Parathyroid adenoma (tissue), 2 donors: ENCODE results near the gene KCNQ1OT1.

Experiments used
- H2AFZ ChIP-seq: fragments of 300-600 bp; sonication (generic); one replicate; pipeline ENCODE4 v1.7.0; 2017; ENCODE audit warnings: antibody characterized with exemption, mild to moderate bottlenecking
- H3K27ac ChIP-seq: fragments of 300-600 bp; sonication (generic); one replicate; pipeline ENCODE4 v1.7.0; 2017
- H3K27me3 ChIP-seq: fragments of 300-600 bp; sonication (generic); one replicate; pipeline ENCODE4 v1.7.0; 2017; ENCODE audit warnings: low read length; ENCODE audit not compliant: control insufficient read depth, insufficient read depth
- H3K36me3 ChIP-seq: fragments of 300-600 bp; sonication (generic); one replicate; pipeline ENCODE4 v1.7.0; 2017; ENCODE audit warnings: low read length; ENCODE audit not compliant: control insufficient read depth, insufficient read depth
- H3K4me1 ChIP-seq: fragments of 300-600 bp; sonication (generic); one replicate; pipeline ENCODE4 v1.7.0; 2017; ENCODE audit warnings: control low read depth
- H3K4me2 ChIP-seq: fragments of 300-600 bp; sonication (generic); one replicate; pipeline ENCODE4 v1.7.0; 2017; ENCODE audit warnings: low read length
- H3K4me3 ChIP-seq: fragments of 300-600 bp; sonication (generic); one replicate; pipeline ENCODE4 v1.7.0; 2017; ENCODE audit warnings: low read depth, low read length
- H3K79me2 ChIP-seq: fragments of 300-600 bp; sonication (generic); one replicate; pipeline ENCODE4 v1.7.0; 2017; ENCODE audit warnings: control low read depth
- H3K9ac ChIP-seq: fragments of 300-600 bp; sonication (generic); one replicate; pipeline ENCODE4 v1.7.0; 2017; ENCODE audit warnings: mild to moderate bottlenecking
- H3K9me3 ChIP-seq: fragments of 300-600 bp; sonication (generic); one replicate; pipeline ENCODE4 v1.7.0; 2017; ENCODE audit warnings: low read length; ENCODE audit not compliant: control insufficient read depth
- TF ChIP-seq, protein P1 (sequence below): fragments of 300-600 bp; sonication (generic); IDR thresholded peaks from one replicate; pipeline ENCODE4 v1.7.0; 2017; ENCODE audit warnings: antibody characterized with exemption, mild to moderate bottlenecking
- donor health status: primary hyperparathyroidism.

The KCNQ1OT1 gene

GRCh38 chr11:2630679-2631078 is 69.1 kb downstream of the KCNQ1OT1 start:
- Histone ChIP-seq H2AFZ (no peak overlapping the region), H3K4me2 (no peak overlapping the region), H3K79me2 (no peaks in the 10 kb centered on the region), H3K27me3 (no peaks in the 10 kb centered on the region), H3K9me3 (no peaks in the 10 kb centered on the region), H3K9ac (no peak overlapping the region), H3K4me3 (no peak overlapping the region), H3K4me1 (no peaks in the 10 kb centered on the region), H3K36me3 (no peaks in the 10 kb centered on the region), H3K27ac (no peak overlapping the region)
- TF ChIP-seq, protein P1, sequence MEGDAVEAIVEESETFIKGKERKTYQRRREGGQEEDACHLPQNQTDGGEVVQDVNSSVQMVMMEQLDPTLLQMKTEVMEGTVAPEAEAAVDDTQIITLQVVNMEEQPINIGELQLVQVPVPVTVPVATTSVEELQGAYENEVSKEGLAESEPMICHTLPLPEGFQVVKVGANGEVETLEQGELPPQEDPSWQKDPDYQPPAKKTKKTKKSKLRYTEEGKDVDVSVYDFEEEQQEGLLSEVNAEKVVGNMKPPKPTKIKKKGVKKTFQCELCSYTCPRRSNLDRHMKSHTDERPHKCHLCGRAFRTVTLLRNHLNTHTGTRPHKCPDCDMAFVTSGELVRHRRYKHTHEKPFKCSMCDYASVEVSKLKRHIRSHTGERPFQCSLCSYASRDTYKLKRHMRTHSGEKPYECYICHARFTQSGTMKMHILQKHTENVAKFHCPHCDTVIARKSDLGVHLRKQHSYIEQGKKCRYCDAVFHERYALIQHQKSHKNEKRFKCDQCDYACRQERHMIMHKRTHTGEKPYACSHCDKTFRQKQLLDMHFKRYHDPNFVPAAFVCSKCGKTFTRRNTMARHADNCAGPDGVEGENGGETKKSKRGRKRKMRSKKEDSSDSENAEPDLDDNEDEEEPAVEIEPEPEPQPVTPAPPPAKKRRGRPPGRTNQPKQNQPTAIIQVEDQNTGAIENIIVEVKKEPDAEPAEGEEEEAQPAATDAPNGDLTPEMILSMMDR, result no peak

GRCh38 chr11:2625183-2625582 is 74.6 kb downstream of the KCNQ1OT1 start:
- H3K4me1 ChIP-seq, result no peaks in the 10 kb centered on the region
- no peak overlapping the region for H3K4me2 ChIP-seq
- H3K27ac ChIP-seq, result no peak overlapping the region
- no peak overlapping the region for H2AFZ ChIP-seq
- no peaks in the 10 kb centered on the region for H3K79me2 ChIP-seq
- H3K9me3 ChIP-seq, result no peaks in the 10 kb centered on the region
- TF ChIP-seq, protein P1, result no peak
- no peaks in the 10 kb centered on the region for H3K36me3 ChIP-seq
- no peak overlapping the region for H3K4me3 ChIP-seq
- no peak overlapping the region for H3K9ac ChIP-seq
- no peaks in the 10 kb centered on the region for H3K27me3 ChIP-seq

GRCh38 chr11:2621894-2622293 is 77.9 kb downstream of the KCNQ1OT1 start:
- H3K4me1 ChIP-seq, result no peaks in the 10 kb centered on the region
- no peaks in the 10 kb centered on the region for H3K9me3 ChIP-seq
- no peak overlapping the region for H2AFZ ChIP-seq
- no peak overlapping the region for H3K27ac ChIP-seq
- H3K36me3 ChIP-seq, result no peaks in the 10 kb centered on the region
- no peaks in the 10 kb centered on the region for H3K27me3 ChIP-seq
- TF ChIP-seq, protein P1, result no peak
- H3K79me2 ChIP-seq, result no peaks in the 10 kb centered on the region
- no peak overlapping the region for H3K4me2 ChIP-seq
- H3K9ac ChIP-seq, result no peak overlapping the region
- no peak overlapping the region for H3K4me3 ChIP-seq

GRCh38 chr11:2612884-2613571 is 86.8 kb downstream of the KCNQ1OT1 start:
- no peak overlapping the region for H3K4me2 ChIP-seq
- H3K27me3 ChIP-seq, result no peaks in the 10 kb centered on the region
- no peak overlapping the region for H3K4me3 ChIP-seq
- TF ChIP-seq, protein P1, result no peak
- H3K9me3 ChIP-seq, result no peaks in the 10 kb centered on the region
- H3K27ac ChIP-seq, result no peak overlapping the region
- no peak overlapping the region for H3K9ac ChIP-seq
- H3K36me3 ChIP-seq, result no peaks in the 10 kb centered on the region
- H2AFZ ChIP-seq, result no peak overlapping the region
- H3K79me2 ChIP-seq, result no peaks in the 10 kb centered on the region
- no peaks in the 10 kb centered on the region for H3K4me1 ChIP-seq

DNA sequence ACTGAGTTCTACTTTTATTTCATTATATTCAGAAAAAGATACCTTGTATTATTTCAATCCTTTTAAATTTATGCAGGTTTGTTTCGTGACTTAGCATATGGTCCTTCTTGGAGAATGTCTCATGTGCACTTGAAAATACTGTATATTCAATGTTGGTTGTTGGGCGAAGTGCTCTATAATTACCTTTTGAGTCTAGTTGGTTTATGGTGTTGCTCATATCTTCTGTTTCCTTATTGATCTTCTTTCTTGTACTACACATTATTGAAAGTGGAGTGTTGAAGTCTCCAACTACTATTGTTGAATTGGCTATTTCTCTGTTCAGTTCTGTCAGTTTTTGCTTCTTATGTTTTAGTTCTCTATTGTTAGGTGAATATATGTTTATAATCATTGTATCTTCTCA is 90.4 kb downstream of the KCNQ1OT1 start:
- Histone ChIP-seq H3K9ac (no peak overlapping the region), H3K9me3 (no peaks in the 10 kb centered on the region), H3K27ac (no peak overlapping the region), H3K4me1 (no peaks in the 10 kb centered on the region), H2AFZ (no peak overlapping the region), H3K27me3 (no peaks in the 10 kb centered on the region), H3K36me3 (no peaks in the 10 kb centered on the region), H3K79me2 (no peaks in the 10 kb centered on the region), H3K4me3 (no peak overlapping the region), H3K4me2 (no peak overlapping the region)
- TF ChIP-seq, protein P1, result no peak
